GM18511 (cell line): ENCODE data around the gene CROT.
"Not testable (repeated sequence)": the region's sequence is repeated elsewhere in the genome, so short reads cannot be mapped to it uniquely, and the experiment has no call there.

Experiments used
- ATAC-seq: cut with Tn5 transposase; IDR thresholded peaks from one replicate; pipeline ENCODE4 v1.9.1; 2021; ENCODE audit warnings: mild to moderate bottlenecking, moderate library complexity; ENCODE audit not compliant: unreplicated experiment

The CROT gene

GRCh38 chr7:87345166-87345927, at the start of gene CROT:
Gene CROT, plus strand, starts transcription at chr7:87345664. Its CDS starts 3,405 bp downstream, at chr7:87349069.
- ATAC-seq, result peak; percentile 97

- no peak for ATAC-seq
Observed at GRCh38 chr7:87300756-87301155, 44.7 kb upstream of the CROT start.

- no peak for ATAC-seq
Observed at GRCh38 chr7:87310790-87311419, 34.6 kb upstream of the CROT start.

- ATAC-seq, result peak; percentile 67
Observed at GRCh38 chr7:87312215-87312865, 33.1 kb upstream of the CROT start.

GRCh38 chr7:87316097-87316700, 29.3 kb upstream of the CROT start:
- peak; percentile 83 for ATAC-seq

- no peak for ATAC-seq
Observed at GRCh38 chr7:87316846-87317552, 28.5 kb upstream of the CROT start.

GRCh38 chr7:87317691-87318245, 27.7 kb upstream of the CROT start:
- no peak for ATAC-seq

- no peak for ATAC-seq
Observed at GRCh38 chr7:87318741-87319140, 26.7 kb upstream of the CROT start.

GRCh38 chr7:87319154-87319581, 26.3 kb upstream of the CROT start:
- ATAC-seq, result not testable (repeated sequence)

- no peak for ATAC-seq
Observed at GRCh38 chr7:87322912-87323311, 22.6 kb upstream of the CROT start.

GRCh38 chr7:87325576-87326370, 19.7 kb upstream of the CROT start:
- ATAC-seq, result no peak

GRCh38 chr7:87328281-87328680, 17.2 kb upstream of the CROT start:
- ATAC-seq, result no peak

GRCh38 chr7:87330316-87330715, 15.1 kb upstream of the CROT start:
- no peak for ATAC-seq

- no peak for ATAC-seq
Observed at GRCh38 chr7:87330942-87331341, 14.5 kb upstream of the CROT start.

- ATAC-seq, result no peak
Observed at GRCh38 chr7:87331687-87332252, 13.7 kb upstream of the CROT start.

- no peak for ATAC-seq
Observed at GRCh38 chr7:87332321-87332720, 13.1 kb upstream of the CROT start.

GRCh38 chr7:87336136-87336535, 9.3 kb upstream of the CROT start:
- no peak for ATAC-seq

- ATAC-seq, result no peak
Observed at GRCh38 chr7:87337331-87337730, 8.1 kb upstream of the CROT start.

- ATAC-seq, result no peak
Observed at GRCh38 chr7:87339373-87339897, 6.0 kb upstream of the CROT start.
